ENCODE data around the gene NOX1.
A peak's percentile ranks its signal among the peaks of the same experiment; 100 is the strongest.
"Not testable (repeated sequence)": the region's sequence is repeated elsewhere in the genome, so short reads cannot be mapped to it uniquely, and the experiment has no call there.

NOX1 gene

DNA sequence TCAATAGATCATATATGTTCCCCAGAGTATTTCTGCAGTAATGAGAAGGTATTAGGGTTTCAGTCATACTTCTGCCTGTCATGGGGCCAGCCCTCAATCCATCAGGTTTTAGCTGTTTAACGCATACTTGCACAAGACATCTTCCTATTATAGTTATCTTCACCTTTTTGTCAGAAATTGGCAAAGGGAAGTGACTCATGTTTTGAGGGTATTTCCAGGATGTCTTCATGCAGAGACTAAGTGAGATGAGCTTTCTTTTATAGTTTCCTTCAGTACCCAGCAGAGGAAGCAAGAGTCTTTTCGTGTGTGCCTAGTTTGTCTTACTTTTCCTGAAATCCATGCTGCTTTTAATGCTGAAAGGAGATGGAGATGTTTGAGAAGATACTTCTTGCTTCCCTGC is 44.4 kb downstream of the NOX1 start:
- TF ChIP-seq, protein P1, sequence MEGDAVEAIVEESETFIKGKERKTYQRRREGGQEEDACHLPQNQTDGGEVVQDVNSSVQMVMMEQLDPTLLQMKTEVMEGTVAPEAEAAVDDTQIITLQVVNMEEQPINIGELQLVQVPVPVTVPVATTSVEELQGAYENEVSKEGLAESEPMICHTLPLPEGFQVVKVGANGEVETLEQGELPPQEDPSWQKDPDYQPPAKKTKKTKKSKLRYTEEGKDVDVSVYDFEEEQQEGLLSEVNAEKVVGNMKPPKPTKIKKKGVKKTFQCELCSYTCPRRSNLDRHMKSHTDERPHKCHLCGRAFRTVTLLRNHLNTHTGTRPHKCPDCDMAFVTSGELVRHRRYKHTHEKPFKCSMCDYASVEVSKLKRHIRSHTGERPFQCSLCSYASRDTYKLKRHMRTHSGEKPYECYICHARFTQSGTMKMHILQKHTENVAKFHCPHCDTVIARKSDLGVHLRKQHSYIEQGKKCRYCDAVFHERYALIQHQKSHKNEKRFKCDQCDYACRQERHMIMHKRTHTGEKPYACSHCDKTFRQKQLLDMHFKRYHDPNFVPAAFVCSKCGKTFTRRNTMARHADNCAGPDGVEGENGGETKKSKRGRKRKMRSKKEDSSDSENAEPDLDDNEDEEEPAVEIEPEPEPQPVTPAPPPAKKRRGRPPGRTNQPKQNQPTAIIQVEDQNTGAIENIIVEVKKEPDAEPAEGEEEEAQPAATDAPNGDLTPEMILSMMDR (IDR thresholded peaks at IDR 0.05; ENCODE audit: insufficient read depth, low read depth, low read length, missing control alignments): no peak
- peak overlapping the region; percentile 36 for H3K4me3 ChIP-seq (ENCODE audit: low read depth, low read length)
- DNase-seq (ENCODE audit: low read depth): peak; percentile 63

GRCh38 chrX:100819837-100820666 is 54.1 kb downstream of the NOX1 start, which contains the start of gene CSTF2:
Gene CSTF2, plus strand, starts transcription at chrX:100820391. Its CDS starts 26 bp downstream, at chrX:100820417.
- TF ChIP-seq, protein P1 (IDR thresholded peaks at IDR 0.05; ENCODE audit: insufficient read depth, low read depth, low read length, missing control alignments): no peak
- peak within 1 kb of the TSS; percentile 95 for H3K4me3 ChIP-seq (ENCODE audit: low read depth, low read length)
- peak; percentile 89 for DNase-seq (ENCODE audit: low read depth)

DNA sequence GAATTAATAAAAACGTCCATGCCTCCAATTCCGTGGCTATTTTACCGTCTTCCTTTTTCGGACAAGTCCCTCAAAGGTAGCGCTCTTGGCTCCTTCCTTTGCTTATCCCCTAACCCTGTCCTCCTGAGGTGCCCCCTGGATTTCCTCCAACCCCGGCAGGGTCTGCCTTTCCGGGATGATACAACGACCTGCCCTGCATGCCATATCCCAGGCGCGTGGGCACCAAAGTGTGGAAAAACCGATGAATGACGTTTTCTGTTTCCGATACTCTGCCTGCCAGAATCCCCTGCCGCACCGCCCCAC is 54.7 kb downstream of the NOX1 start:
- TF ChIP-seq, protein P1 (IDR thresholded peaks at IDR 0.05; ENCODE audit: insufficient read depth, low read depth, low read length, missing control alignments): no peak
- DNase-seq (ENCODE audit: low read depth): no peak
- H3K4me3 ChIP-seq (ENCODE audit: low read depth, low read length): peak overlapping the region; percentile 95

DNA sequence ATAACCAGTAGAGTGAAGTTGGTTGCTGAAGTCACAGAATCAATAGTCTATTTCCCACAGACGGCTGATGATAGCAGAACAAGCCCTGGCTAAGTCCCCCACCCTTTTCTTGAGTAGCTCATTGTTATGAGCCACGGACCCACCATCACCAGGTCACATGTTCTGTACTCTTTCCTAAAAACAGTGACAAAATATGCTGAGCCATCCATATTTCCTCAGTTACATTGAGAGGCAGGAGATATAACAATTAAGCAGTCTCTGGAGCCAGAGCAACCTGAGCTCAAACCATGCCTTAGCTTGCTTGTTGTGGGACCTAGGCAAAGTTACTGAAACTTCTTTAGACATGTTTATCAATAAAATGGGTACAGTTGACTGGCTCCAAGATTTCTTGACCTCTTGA is 56.8 kb downstream of the NOX1 start:
- H3K4me3 ChIP-seq (ENCODE audit: low read depth, low read length): no peak overlapping the region
- TF ChIP-seq, protein P1 (IDR thresholded peaks at IDR 0.05; ENCODE audit: insufficient read depth, low read depth, low read length, missing control alignments): no peak

DNA sequence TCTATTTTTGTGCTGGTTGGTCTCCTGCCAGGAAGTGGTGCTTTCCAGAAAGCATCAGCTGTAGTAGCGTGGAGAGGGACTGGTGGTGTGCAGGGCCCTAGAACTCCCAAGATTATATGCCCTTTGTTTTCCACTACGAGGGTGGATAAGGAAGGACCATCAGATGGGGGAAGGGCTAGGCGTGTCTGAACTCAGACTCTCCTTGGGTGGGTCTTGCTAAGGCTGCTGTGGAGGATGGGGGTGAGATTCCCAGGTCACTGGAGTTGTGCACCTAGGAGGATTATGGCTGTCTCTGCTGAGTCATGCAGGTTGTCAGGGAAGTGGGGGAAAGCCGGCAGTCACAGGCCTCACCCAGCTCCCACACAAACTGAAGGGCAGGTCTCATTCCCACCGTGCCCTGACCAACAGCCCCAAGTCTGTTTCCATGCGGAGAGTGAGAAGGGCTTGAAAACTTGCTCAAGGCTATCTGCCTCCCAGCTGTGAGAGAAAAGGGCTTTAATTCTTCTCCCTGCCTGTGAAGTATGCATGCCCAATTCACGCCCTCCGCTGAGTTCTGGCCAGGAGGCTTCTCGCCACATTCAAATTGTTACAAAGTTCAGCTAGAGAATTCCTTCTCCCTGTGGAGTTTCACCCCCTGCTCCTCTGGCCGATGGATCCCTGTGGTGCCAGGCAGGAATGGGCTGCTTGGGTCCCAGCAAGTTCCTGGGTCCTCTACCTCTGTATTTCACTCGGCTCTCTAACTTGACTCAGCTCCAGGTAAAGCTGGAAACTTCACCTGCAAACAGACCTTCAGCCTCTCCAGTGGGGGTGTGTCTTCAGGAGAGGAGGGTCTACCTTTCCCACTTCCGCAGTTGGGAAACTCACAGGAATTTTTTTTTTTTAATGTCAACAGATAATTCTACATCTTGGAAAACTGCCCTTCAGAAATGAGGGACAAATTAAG is 61.7 kb downstream of the NOX1 start:
- DNase-seq (ENCODE audit: low read depth): no peak
- TF ChIP-seq, protein P1 (IDR thresholded peaks at IDR 0.05; ENCODE audit: insufficient read depth, low read depth, low read length, missing control alignments): no peak
- H3K4me3 ChIP-seq (ENCODE audit: low read depth, low read length): no peak overlapping the region

More for the DNA sequence above, 56.8 kb downstream of the NOX1 start:
- DNase-seq (ENCODE audit: low read depth): no peak

GRCh38 chrX:100808265-100808664 is 65.9 kb downstream of the NOX1 start:
- DNase-seq (ENCODE audit: low read depth); H3K4me3 ChIP-seq (ENCODE audit: low read depth, low read length): not testable (repeated sequence)

DNA sequence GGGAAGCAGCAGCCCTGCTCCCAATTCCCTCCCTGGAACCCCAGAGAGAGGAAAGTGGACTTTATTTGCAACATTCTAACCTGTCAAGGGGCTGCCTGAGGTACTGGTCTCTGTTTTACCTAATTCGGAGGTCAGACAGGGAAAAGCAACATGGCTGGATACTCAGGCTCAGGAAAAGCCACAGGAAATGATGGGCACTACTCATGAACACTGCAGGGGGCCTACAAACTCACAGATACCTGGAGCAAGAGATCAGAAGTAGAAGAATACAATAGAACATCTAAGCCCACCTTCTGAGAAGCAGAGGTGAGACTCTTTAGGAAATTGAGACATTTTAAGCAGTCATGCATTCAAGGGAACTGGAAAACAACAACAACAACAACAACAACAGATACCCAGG is 69.4 kb downstream of the NOX1 start:
- TF ChIP-seq, protein P1 (IDR thresholded peaks at IDR 0.05; ENCODE audit: insufficient read depth, low read depth, low read length, missing control alignments): no peak
- no peak overlapping the region for H3K4me3 ChIP-seq (ENCODE audit: low read depth, low read length)

More for the DNA sequence above, 69.4 kb downstream of the NOX1 start:
- DNase-seq (ENCODE audit: low read depth): no peak

Measured in GM12865 (cell line).